Smooth muscle cell (in vitro differentiated cells): ENCODE data around the gene AOPEP. TPM values are rescaled to one million over a fixed set of nuclear protein-coding genes. Genes with fewer than 3 reads are reported as not detected.

ENCODE experiments used
- DNase-seq: peaks from one replicate; lab custom pipeline; 2025; ENCODE audit not compliant: unreplicated experiment; lab: John Stamatoyannopoulos, UW
- H2AFZ ChIP-seq: fragments of 200-600 bp; sonication (generic); 2 replicates; pipeline ENCODE4 v1.6.0; 2016; ENCODE audit warnings: antibody characterized with exemption, low read depth, mild to moderate bottlenecking
- H3F3A ChIP-seq: fragments of 200-600 bp; sonication (generic); 2 replicates; pipeline ENCODE4 v1.6.0; 2017; ENCODE audit warnings: antibody characterized with exemption, low read depth
- H3K27ac ChIP-seq: fragments of 200-600 bp; sonication (generic); 2 replicates; pipeline ENCODE4 v1.5.1; 2016; ENCODE audit warnings: low read depth, mild to moderate bottlenecking
- H3K27me3 ChIP-seq: fragments of 200-600 bp; sonication (generic); 2 replicates; pipeline ENCODE4 v1.6.1; 2016; ENCODE audit warnings: low read depth, mild to moderate bottlenecking
- H3K36me3 ChIP-seq: fragments of 200-600 bp; sonication (generic); 2 replicates; pipeline ENCODE4 v1.5.1; 2016; ENCODE audit warnings: low read depth
- H3K4me1 ChIP-seq: fragments of 200-600 bp; sonication (generic); 2 replicates; pipeline ENCODE4 v1.5.1; 2016; ENCODE audit warnings: low read depth
- H3K4me2 ChIP-seq: fragments of 200-600 bp; sonication (generic); 2 replicates; pipeline ENCODE4 v1.6.0; 2016; ENCODE audit warnings: mild to moderate bottlenecking
- H3K4me3 ChIP-seq: fragments of 200-600 bp; sonication (generic); 2 replicates; pipeline ENCODE4 v1.5.1; 2016; ENCODE audit warnings: mild to moderate bottlenecking
- H3K79me2 ChIP-seq: fragments of 200-600 bp; sonication (generic); 2 replicates; pipeline ENCODE4 v1.6.0; 2016; ENCODE audit warnings: low read depth, mild to moderate bottlenecking
- H3K9ac ChIP-seq: fragments of 200-600 bp; sonication (generic); 2 replicates; pipeline ENCODE4 v1.6.0; 2016; ENCODE audit warnings: low read depth
- H3K9me3 ChIP-seq: fragments of 200-600 bp; sonication (generic); replicated peaks from 2 replicates; pipeline ENCODE4 v1.5.1; 2016; ENCODE audit warnings: low read depth
- H4K20me1 ChIP-seq: fragments of 200-600 bp; sonication (generic); 2 replicates; pipeline ENCODE4 v1.6.0; 2016; ENCODE audit warnings: low read depth
- WGBS: methylation state at CpG from one replicate; pipeline ENCODE4 v1.1.7; 2016; ENCODE audit warnings: low lambda C conversion rate; 5-methylcytosine and 5-hydroxymethylcytosine counted together
- polyA plus RNA-seq: library from polyadenylated mRNA; unstranded; fragments of >200 nt; fragmentation: Nextera tagmentation; extraction: Ambion mirVana; gene quantifications from 2 replicates; pipeline ENCODE4 v1.2.1, GENCODE V29; 2016
- total RNA-seq: library from RNA; depleted of rRNA; stranded (reverse); fragments of >200 nt; gene quantifications from 2 replicates; pipeline ENCODE4 v1.2.3, GENCODE V29; 2014
- TF ChIP-seq, protein P1 (sequence below): fragments of 200-600 bp; sonication (generic); IDR thresholded peaks from 2 replicates; pipeline ENCODE4 v1.5.1; 2017; ENCODE audit warnings: borderline replicate concordance, mild to moderate bottlenecking, antibody characterized with exemption; ENCODE audit not compliant: insufficient read depth, poor library complexity, severe bottlenecking

Gene AOPEP
- total and polyA plus RNA-seq, 2 experiments from 2014 or later, result 52.7 to 94.9 TPM

GRCh38 chr9:94949370-94949769 is 222.9 kb downstream of the AOPEP start:
- TF ChIP-seq, protein P1, sequence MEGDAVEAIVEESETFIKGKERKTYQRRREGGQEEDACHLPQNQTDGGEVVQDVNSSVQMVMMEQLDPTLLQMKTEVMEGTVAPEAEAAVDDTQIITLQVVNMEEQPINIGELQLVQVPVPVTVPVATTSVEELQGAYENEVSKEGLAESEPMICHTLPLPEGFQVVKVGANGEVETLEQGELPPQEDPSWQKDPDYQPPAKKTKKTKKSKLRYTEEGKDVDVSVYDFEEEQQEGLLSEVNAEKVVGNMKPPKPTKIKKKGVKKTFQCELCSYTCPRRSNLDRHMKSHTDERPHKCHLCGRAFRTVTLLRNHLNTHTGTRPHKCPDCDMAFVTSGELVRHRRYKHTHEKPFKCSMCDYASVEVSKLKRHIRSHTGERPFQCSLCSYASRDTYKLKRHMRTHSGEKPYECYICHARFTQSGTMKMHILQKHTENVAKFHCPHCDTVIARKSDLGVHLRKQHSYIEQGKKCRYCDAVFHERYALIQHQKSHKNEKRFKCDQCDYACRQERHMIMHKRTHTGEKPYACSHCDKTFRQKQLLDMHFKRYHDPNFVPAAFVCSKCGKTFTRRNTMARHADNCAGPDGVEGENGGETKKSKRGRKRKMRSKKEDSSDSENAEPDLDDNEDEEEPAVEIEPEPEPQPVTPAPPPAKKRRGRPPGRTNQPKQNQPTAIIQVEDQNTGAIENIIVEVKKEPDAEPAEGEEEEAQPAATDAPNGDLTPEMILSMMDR, result no peak
- Histone ChIP-seq H3K9ac (no peak overlapping the region), H3K4me3 (no peak overlapping the region), H3K36me3 (no peaks in the 10 kb centered on the region), H3K4me2 (no peak overlapping the region), H3F3A (peaks cover 40% of the 10 kb centered on the region), H3K9me3 (no peaks in the 10 kb centered on the region), H3K4me1 (peaks cover 33% of the 10 kb centered on the region), H3K27me3 (no peaks in the 10 kb centered on the region), H2AFZ (no peak overlapping the region), H3K27ac (no peak overlapping the region), H3K79me2 (no peaks in the 10 kb centered on the region), H4K20me1 (no peaks in the 10 kb centered on the region)
- WGBS, result 48% methylated on average over 5 of the region's 5 CpGs
- DNase-seq, result no peak

DNA sequence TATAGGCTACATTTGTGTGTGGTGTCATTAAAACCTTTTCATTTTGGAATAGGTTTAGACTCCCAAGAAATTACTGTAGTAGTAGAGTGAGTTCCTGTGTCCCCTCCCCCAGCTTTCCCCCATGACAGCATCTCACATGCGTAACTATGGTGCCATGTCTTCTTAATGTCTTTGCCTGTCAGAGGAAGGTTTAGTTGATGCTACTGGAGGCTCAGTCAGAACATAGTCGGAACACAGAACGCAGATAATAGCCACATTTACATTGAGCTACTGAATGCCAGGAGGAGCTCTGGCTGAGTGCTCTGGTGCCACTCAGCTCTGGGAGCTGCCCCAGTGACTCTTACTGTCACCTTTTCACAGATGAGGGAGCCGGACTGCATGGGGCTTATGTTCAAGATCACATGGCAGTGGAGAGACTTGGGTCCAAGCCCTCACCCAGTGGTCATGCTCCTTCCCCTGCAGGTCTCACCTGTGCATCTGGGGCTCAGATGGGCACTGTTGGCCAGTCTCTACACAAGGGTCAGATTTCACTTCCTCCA is 223.6 kb downstream of the AOPEP start:
- H3F3A ChIP-seq, result peaks cover 37% of the 10 kb centered on the region
- peaks cover 33% of the 10 kb centered on the region for H3K4me1 ChIP-seq
- no peak overlapping the region for H3K27ac ChIP-seq
- no peak overlapping the region for H2AFZ ChIP-seq
- no peaks in the 10 kb centered on the region for H3K9me3 ChIP-seq
- 88% methylated on average over 4 of the region's 4 CpGs for WGBS
- H3K4me3 ChIP-seq, result no peak overlapping the region
- H3K79me2 ChIP-seq, result no peaks in the 10 kb centered on the region
- no peaks in the 10 kb centered on the region for H3K27me3 ChIP-seq
- H3K36me3 ChIP-seq, result no peaks in the 10 kb centered on the region
- TF ChIP-seq, protein P1, result no peak
- H3K4me2 ChIP-seq, result no peak overlapping the region
- no peaks in the 10 kb centered on the region for H4K20me1 ChIP-seq
- no peak for DNase-seq
- no peak overlapping the region for H3K9ac ChIP-seq

DNA sequence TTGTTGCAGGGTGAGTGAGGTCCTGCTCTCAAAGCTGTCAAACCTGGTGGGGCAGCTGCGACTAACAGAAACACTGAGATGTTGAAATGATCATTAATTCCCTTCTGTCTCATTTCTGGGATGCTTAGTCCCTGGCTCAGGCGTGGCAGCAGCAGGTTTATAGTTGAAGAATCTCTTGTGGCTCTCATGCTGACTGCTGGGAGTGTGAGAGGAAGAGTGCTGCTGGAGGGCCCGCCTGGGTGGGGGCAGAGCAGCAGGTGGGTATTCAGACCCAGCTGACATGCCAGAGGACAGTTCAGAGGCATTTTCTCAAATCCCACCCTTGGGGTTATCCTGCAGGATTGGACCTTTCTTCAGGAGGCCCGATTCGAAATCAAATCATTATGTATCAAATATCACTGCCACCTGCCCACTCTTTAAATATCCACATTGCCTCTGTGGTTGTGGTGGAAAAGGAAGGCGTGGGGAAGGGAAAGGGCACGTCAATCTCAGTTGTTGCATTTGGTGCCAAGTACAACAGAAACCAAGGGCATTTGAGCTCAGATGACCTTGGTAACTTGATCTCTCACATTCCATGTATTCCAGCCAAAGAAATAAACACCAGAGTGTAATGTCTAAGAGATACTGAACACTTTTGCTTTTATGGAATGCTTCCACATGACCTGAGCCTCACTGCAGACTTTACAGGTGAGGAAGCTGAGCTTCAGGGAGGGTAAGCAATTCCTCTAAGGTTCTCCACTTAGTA is 224.3 kb downstream of the AOPEP start:
- H2AFZ ChIP-seq, result no peak overlapping the region
- peaks cover 33% of the 10 kb centered on the region for H3K4me1 ChIP-seq
- H3F3A ChIP-seq, result peaks cover 32% of the 10 kb centered on the region
- no peak overlapping the region for H3K4me3 ChIP-seq
- H3K27me3 ChIP-seq, result no peaks in the 10 kb centered on the region
- no peaks in the 10 kb centered on the region for H3K79me2 ChIP-seq
- no peak overlapping the region for H3K27ac ChIP-seq
- no peak overlapping the region for H3K4me2 ChIP-seq
- 82% methylated on average over 7 of the region's 7 CpGs for WGBS
- H3K36me3 ChIP-seq, result peaks cover under 1% of the 10 kb centered on the region
- H4K20me1 ChIP-seq, result no peaks in the 10 kb centered on the region
- H3K9me3 ChIP-seq, result no peaks in the 10 kb centered on the region
- TF ChIP-seq, protein P1, result no peak
- no peak overlapping the region for H3K9ac ChIP-seq
- DNase-seq, result no peak
